Activated naive CD4-positive, alpha-beta T cell treated with anti-CD3 and anti-CD28 coated beads, Interleukin-2, amount 50 U/mL, for 72 hours (primary cell): ENCODE results near the gene CTDP1. TPM values are rescaled to one million over a fixed set of nuclear protein-coding genes. Genes with fewer than 3 reads are reported as not detected.
"Not testable (repeated sequence)": the region's sequence is repeated elsewhere in the genome, so short reads cannot be mapped to it uniquely, and the experiment has no call there.

ENCODE experiments used
- ATAC-seq, 2 donors: fragments of 150-1000 bp; cut with Tn5 transposase; 2 replicates each; pipeline ENCODE4 v1.10.0; 2021; ENCODE audit warnings: mild to moderate bottlenecking in 2 of 2, moderate library complexity in 2 of 2
- DNase-seq, 2 donors: peaks; one replicate each; pipeline ENCODE4 v3.0.0; 2021 to 2022; ENCODE audit warnings: low spot score in 2 of 2
- H3K27ac Mint-ChIP-seq, 2 donors: one replicate each; pipeline ENCODE4 v1.8.0; 2022; ENCODE audit warnings: mild to moderate bottlenecking in 2 of 2, mixed read lengths in 2 of 2
- H3K36me3 Mint-ChIP-seq, 2 donors: one replicate each; pipeline ENCODE4 v1.8.0; 2022; ENCODE audit warnings: mixed read lengths in 2 of 2
- H3K9me3 Mint-ChIP-seq, 2 donors: one replicate each; pipeline ENCODE4 v1.8.0; 2022; ENCODE audit warnings: mixed read lengths in 2 of 2
- total RNA-seq, 2 donors: library from RNA; stranded (reverse); gene quantifications; one replicate each; pipeline ENCODE4 v1.2.3, GENCODE V29; 2022

Gene CTDP1
- total RNA-seq, 2 donors from 2014 or later: 37.5 to 81.4 TPM

- ATAC-seq: no peak
- DNase-seq: no peak
- no peaks in the 10 kb centered on the region for H3K9me3 Mint-ChIP-seq
- no peak overlapping the region for H3K27ac Mint-ChIP-seq
- peaks cover 21 to 39% of the 10 kb centered on the region in 2 donors for H3K36me3 Mint-ChIP-seq
Observed at GRCh38 chr18:79704631-79705030, 25.0 kb downstream of the CTDP1 start.

- peaks cover 16 to 39% of the 10 kb centered on the region in 2 donors for H3K36me3 Mint-ChIP-seq
- no peaks in the 10 kb centered on the region for H3K9me3 Mint-ChIP-seq
- ATAC-seq: no peak
- no peak for DNase-seq
- H3K27ac Mint-ChIP-seq: peak overlapping the region in 1 of 2 donors; percentile 26
Observed at GRCh38 chr18:79705272-79705671, 25.7 kb downstream of the CTDP1 start.

GRCh38 chr18:79706006-79706405 is 26.4 kb downstream of the CTDP1 start:
- no peak for DNase-seq
- ATAC-seq: no peak
- H3K36me3 Mint-ChIP-seq: peaks cover 13 to 39% of the 10 kb centered on the region in 2 donors
- no peak overlapping the region for H3K27ac Mint-ChIP-seq
- no peaks in the 10 kb centered on the region for H3K9me3 Mint-ChIP-seq

GRCh38 chr18:79706658-79707057 is 27.1 kb downstream of the CTDP1 start:
- ATAC-seq (no peak), DNase-seq (no peak)
- no peaks in the 10 kb centered on the region for H3K9me3 Mint-ChIP-seq
- peaks cover 13 to 36% of the 10 kb centered on the region in 2 donors for H3K36me3 Mint-ChIP-seq
- H3K27ac Mint-ChIP-seq: peak overlapping the region in 1 of 2 donors; percentile 36

DNA sequence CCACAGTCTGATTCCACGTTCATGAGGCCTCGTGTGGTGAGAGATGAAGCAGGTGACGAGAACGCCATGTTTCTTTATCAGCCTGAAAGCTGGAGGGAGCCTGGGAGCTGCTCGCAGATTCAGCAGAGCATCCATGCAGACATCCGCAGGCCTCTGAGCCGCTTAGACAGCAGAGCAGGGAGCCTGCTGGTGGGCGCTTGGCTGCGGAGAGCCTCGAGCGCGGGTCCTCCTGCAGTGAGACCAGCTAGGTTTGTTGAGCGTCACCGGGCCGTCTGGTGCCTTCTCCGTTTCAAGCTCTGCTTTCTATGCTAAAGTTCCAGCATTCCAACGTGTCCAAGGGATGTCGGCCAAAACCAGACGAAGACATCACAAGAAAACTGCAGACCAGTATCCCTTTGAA is 27.6 kb downstream of the CTDP1 start:
- Mint-ChIP-seq H3K36me3 (peaks cover 13 to 33% of the 10 kb centered on the region in 2 donors), H3K9me3 (no peaks in the 10 kb centered on the region), H3K27ac (no peak overlapping the region)
- DNase-seq: no peak
- ATAC-seq: no peak

DNA sequence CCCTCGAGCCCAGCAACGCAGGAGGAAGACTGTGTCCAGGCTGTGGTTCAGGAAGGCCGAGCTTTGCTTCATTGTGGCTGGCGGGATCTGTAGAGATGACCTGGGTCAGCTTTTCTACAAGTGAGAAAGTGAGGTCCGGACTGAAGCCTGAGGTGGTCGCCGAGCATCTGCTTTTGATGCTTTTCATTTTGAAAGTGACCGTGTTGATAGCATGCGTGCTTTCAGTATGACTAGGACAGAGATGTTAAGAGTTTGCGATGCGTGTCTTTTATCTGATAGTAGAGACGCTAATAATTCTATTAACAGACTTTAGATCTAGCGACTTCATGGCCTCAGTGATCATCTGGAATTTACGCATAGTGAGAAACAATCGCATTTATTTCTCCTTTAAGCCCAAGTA is 28.1 kb downstream of the CTDP1 start:
- DNase-seq (no peak), ATAC-seq (no peak)
- Mint-ChIP-seq H3K27ac (peak overlapping the region in 1 of 2 donors; percentile 5), H3K36me3 (peaks cover 13 to 33% of the 10 kb centered on the region in 2 donors), H3K9me3 (no peaks in the 10 kb centered on the region)

DNA sequence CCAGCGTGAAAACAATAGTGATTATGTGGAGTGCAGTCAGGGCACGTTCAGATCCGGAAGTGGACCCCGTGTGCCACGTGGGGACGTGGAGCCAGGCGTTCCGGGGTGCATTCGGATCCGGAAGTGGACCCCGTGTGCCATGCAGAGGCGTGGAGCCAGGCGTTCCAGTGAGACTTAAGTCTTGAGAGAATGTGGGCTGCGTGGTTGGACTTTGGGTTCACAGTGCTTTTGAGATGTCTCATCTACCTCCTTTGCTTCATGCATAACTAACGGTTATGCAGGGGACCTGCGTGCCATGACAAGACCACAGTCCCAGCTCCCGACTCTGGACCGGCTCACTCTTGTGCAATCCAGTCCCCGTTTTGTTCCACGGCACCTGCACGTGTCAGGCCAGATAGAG is 28.8 kb downstream of the CTDP1 start:
- H3K27ac Mint-ChIP-seq: peak overlapping the region in 1 of 2 donors; percentile 5
- H3K36me3 Mint-ChIP-seq: peaks cover 11 to 36% of the 10 kb centered on the region in 2 donors
- no peaks in the 10 kb centered on the region for H3K9me3 Mint-ChIP-seq
- DNase-seq: no peak
- ATAC-seq: no peak

DNA sequence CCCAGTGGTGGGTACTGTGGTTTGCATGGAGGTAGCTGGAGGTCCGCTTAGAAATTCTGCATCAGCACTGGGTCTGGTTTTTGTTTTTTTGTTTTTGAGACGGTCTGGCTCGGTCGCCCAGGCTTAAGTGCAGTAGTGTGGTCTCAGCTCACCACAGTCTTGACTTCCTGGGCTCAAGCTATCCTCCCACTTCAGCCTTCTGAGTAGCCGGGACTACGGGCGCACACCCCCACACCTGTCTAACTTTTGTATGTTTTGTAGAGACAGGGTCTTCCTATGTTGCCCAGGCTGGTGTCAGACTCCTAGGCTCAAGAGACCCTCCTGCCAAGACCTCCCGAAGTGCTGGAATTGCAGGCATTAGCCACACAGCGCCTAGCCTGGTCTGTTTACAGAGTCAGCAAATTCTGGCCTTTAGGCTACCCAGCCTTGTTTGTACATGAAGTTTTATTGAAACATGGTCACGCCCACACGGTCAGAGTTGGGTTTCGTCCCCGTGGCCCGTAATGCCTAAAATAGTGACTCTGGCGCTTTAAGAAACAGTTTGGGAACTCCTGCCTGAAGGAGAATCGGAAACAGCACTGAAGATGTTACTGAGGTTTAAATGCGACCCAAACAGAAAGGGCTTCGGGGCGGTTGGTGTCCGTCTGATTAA is 32.7 kb downstream of the CTDP1 start:
- Mint-ChIP-seq H3K9me3 (no peaks in the 10 kb centered on the region), H3K36me3 (peaks cover 7 to 18% of the 10 kb centered on the region in 2 donors), H3K27ac (peak overlapping the region in 1 of 2 donors; percentile 64)
- ATAC-seq (no peak), DNase-seq (no peak)

- no peak for ATAC-seq
- peaks cover 10 to 23% of the 10 kb centered on the region in 2 donors for H3K36me3 Mint-ChIP-seq
Observed at GRCh38 chr18:79713341-79713740, 33.7 kb downstream of the CTDP1 start.

DNA sequence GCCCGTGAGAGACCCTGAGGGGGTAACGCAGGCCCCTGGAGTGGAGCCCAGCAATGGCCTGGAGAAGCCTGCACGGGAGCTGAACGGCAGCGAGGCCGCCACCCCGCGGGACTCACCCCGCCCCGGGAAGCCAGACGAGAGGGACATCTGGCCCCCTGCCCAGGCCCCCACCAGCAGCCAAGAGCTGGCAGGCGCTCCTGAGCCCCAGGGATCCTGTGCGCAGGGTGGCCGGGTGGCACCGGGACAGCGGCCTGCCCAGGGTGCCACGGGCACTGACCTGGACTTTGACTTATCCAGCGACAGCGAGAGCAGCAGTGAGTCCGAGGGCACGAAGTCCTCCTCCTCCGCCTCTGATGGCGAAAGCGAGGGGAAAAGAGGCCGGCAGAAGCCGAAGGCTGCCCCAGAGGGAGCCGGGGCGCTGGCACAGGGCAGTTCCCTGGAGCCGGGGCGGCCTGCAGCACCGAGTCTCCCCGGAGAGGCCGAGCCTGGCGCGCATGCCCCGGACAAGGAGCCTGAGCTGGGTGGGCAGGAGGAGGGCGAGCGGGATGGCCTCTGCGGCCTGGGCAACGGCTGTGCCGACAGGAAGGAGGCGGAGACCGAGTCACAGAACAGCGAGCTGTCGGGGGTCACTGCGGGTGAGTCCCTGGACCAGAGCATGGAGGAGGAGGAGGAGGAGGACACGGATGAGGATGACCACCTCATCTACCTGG is 35.1 kb downstream of the CTDP1 start:
- H3K27ac Mint-ChIP-seq: peak overlapping the region; percentile 68 to 79
- DNase-seq (no peak), ATAC-seq (no peak)
- H3K36me3 Mint-ChIP-seq: peaks cover 24 to 36% of the 10 kb centered on the region in 2 donors
- peaks cover 6 to 10% of the 10 kb centered on the region in 2 donors for H3K9me3 Mint-ChIP-seq

More at GRCh38 chr18:79713341-79713740, 33.7 kb downstream of the CTDP1 start:
- DNase-seq: no peak
- Mint-ChIP-seq H3K27ac (no peak overlapping the region), H3K9me3 (no peaks in the 10 kb centered on the region)

DNA sequence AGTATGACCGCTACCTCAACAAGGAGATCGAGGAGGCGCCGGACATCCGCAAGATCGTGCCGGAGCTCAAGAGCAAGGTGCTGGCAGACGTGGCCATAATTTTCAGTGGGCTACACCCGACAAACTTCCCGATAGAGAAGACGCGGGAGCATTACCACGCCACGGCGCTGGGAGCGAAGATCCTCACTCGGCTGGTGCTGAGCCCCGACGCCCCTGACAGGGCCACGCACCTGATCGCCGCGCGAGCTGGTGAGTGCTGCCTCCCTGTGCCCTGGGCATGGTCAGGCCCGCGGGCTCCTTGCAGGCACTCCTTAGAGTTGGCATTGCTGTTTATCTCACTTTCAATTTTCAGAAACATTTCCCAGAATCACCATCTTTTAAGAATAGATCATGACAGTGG is 35.7 kb downstream of the CTDP1 start:
- H3K9me3 Mint-ChIP-seq: peaks cover 6 to 10% of the 10 kb centered on the region in 2 donors
- ATAC-seq (no peak), DNase-seq (no peak)
- peak overlapping the region; percentile 68 to 79 for H3K27ac Mint-ChIP-seq
- H3K36me3 Mint-ChIP-seq: peaks cover 27 to 42% of the 10 kb centered on the region in 2 donors

DNA sequence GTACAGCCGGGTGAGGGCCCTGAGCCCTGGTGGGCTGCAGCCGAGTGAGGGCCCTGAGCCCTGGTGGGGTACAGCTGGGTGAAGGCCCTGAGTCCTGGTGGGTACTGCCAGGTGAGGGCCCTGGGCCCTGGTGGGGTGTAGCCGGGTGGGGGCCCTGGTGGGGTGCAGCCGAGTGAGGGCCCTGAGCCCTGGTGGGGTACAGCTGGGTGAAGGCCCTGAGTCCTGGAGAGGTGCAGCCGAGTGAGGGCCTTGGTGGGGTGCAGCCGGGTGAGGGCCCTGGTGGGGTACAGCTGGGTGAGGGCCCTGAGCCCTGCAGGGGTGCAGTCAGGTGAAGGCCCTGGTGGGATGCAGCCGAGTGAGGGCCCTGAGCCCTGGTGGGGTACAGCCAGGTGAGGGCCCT is 37.5 kb downstream of the CTDP1 start:
- H3K27ac Mint-ChIP-seq: no peak overlapping the region
- ATAC-seq (peak in 1 of 2 donors; percentile 15), DNase-seq (no peak)
- peaks cover 6 to 10% of the 10 kb centered on the region in 2 donors for H3K9me3 Mint-ChIP-seq
- H3K36me3 Mint-ChIP-seq: peaks cover 38 to 53% of the 10 kb centered on the region in 2 donors

GRCh38 chr18:79717555-79718074 is 38.0 kb downstream of the CTDP1 start:
- DNase-seq: no peak
- peak in 1 of 2 donors; percentile 23 for ATAC-seq
- Mint-ChIP-seq H3K27ac (no peak overlapping the region), H3K36me3 (peaks cover 38 to 54% of the 10 kb centered on the region in 2 donors), H3K9me3 (peaks cover 6 to 10% of the 10 kb centered on the region in 2 donors)

DNA sequence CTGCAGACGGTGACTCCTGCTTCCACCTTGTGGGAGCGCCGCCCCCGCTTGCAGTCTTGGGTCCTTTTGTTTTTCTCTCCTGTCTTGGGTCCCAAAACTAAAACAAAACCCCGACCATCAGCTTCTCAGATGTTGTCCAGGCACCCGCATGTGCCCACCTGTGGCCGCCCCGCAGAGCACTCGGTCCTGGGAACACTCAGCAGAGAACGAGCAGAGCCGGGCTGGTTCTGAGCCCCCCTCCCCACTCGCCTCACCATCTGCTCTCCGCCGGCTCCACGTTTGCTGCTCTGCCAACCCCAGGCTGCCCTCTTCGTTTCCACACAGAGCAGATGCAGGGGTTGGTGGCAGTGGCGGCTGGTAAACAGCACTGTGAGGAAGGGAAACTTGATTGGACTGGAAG is 38.5 kb downstream of the CTDP1 start:
- no peak for DNase-seq
- H3K36me3 Mint-ChIP-seq: peaks cover 38 to 58% of the 10 kb centered on the region in 2 donors
- peaks cover 6 to 10% of the 10 kb centered on the region in 2 donors for H3K9me3 Mint-ChIP-seq
- ATAC-seq: no peak
- H3K27ac Mint-ChIP-seq: peak overlapping the region in 1 of 2 donors; percentile 81

DNA sequence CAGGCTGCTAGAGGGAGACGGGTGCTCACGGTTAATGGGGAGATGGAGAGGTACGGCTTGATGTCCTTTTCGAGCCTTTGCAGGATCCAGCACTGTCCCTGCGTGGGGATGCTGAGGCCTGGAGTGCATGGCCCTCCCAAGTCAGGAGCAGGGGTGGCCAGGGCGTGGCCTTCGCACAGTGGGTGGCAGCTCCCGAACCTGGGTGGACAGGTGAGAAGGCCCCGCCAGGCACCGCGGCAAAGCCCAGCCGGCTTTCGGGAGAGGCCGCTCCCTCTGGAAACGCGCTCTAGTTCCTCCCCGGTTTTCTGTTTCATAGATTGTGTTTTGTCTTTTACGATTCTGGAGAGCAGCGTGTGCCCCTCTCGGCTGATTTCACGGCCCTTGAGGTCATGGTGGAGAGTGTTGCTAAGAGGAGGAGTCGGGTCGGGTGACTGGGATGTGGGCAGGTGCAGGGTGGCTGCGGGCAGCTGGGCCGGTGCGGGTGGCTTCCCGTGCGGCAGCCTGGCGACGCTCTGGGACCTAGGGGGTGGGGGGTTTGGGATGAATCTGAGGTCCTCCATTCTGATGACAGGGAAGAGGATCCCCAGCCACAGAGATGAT is 39.4 kb downstream of the CTDP1 start:
- peak in 1 of 2 donors; percentile 33 for ATAC-seq
- no peak for DNase-seq
- peak overlapping the region in 1 of 2 donors; percentile 84 for H3K27ac Mint-ChIP-seq
- H3K9me3 Mint-ChIP-seq: peaks cover 6 to 10% of the 10 kb centered on the region in 2 donors
- H3K36me3 Mint-ChIP-seq: peaks cover 38 to 53% of the 10 kb centered on the region in 2 donors

DNA sequence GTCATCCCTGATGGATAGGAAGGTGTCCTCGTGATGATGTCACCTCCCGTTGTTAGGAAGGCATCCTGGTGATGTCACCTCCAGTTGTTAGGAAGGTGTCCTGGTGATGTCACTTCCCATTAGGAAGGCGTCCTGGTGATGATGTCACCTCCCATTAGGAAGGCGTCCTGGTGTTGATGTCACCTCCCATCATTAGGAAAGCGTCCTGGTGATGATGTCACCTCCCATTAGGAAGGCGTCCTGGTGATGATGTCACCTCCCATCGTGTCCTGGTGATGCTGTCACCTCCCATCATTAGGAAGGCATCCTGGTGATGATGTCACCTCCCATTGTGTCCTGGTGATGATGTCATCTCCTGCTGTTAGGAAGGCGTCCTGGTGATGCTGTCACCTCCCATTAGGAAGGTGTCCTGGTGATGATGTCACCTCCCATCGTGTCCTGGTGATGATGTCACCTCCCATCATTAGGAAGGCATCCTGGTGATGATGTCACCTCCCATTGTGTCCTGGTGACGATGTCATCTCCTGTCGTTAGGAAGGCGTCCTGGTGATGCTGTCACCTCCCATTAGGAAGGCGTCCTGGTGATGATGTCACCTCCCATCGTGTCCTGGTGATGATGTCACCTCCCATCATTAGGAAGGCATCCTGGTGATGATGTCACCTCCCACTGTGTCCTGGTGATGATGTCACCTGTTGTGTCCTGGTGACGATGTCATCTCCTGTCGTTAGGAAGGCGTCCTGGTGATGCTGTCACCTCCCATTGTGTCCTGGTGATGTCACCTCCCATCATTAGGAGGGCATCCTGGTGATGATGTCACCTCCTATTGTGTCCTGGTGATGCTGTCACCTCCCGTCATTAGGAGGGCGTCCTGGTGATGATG is 40.1 kb downstream of the CTDP1 start:
- peak overlapping the region in 1 of 2 donors; percentile 84 for H3K27ac Mint-ChIP-seq
- ATAC-seq, DNase-seq: not testable (repeated sequence)
- H3K9me3 Mint-ChIP-seq: peaks cover 6 to 10% of the 10 kb centered on the region in 2 donors
- peaks cover 40 to 58% of the 10 kb centered on the region in 2 donors for H3K36me3 Mint-ChIP-seq
